IPS-20b (cell line): ENCODE results near the gene NXNL2.

Experiments
- H3K27ac ChIP-seq: one replicate; pipeline ENCODE4 v1.5.1; 2013; ENCODE audit warnings: low read length
- H3K27me3 ChIP-seq: 2 replicates; pipeline ENCODE4 v1.6.1; 2013; ENCODE audit warnings: mild to moderate bottlenecking, low read length, inconsistent platforms; ENCODE audit not compliant: insufficient read depth
- H3K36me3 ChIP-seq: 2 replicates; pipeline ENCODE4 v1.6.1; 2013; ENCODE audit warnings: low read depth, mild to moderate bottlenecking, inconsistent platforms, low read length, moderate library complexity; ENCODE audit not compliant: insufficient read depth
- H3K4me1 ChIP-seq: 2 replicates; pipeline ENCODE4 v1.6.1; 2013; ENCODE audit warnings: mild to moderate bottlenecking, control low read depth, inconsistent platforms, low read length, moderate library complexity; ENCODE audit not compliant: insufficient read depth
- H3K4me3 ChIP-seq: 2 replicates; pipeline ENCODE4 v1.5.1; 2013; ENCODE audit warnings: mild to moderate bottlenecking, low read length, inconsistent platforms
- H3K9ac ChIP-seq: 2 replicates; pipeline ENCODE4 v1.6.1; 2013; ENCODE audit warnings: low read depth, mild to moderate bottlenecking, inconsistent platforms, low read length, moderate library complexity
- H3K9me3 ChIP-seq: 2 replicates; pipeline ENCODE4 v1.6.1; 2013; ENCODE audit warnings: mild to moderate bottlenecking, low read depth, low read length, inconsistent platforms; ENCODE audit not compliant: insufficient read depth

NXNL2 gene

GRCh38 chr9:88535226-88536022 is 446 bp downstream of the NXNL2 start:
- H3K9ac ChIP-seq: no peak overlapping the region
- H3K27me3 ChIP-seq: peaks cover 53% of the 10 kb centered on the region

GRCh38 chr9:88536023-88536324 is 996 bp downstream of the NXNL2 start:
- Histone ChIP-seq H3K4me1 (peaks cover 5% of the 10 kb centered on the region; the same call in 1 of the 2 replicates), H3K36me3 (no peaks in the 10 kb centered on the region), H3K9ac (no peak overlapping the region), H3K27ac (no peak overlapping the region), H3K9me3 (no peaks in the 10 kb centered on the region), H3K27me3 (peaks cover 53% of the 10 kb centered on the region), H3K4me3 (peak overlapping the region; percentile 77; the same call in 1 of the 2 replicates)

More at GRCh38 chr9:88535226-88536022, 446 bp downstream of the NXNL2 start:
- peak overlapping the region; percentile 77 for H3K4me3 ChIP-seq
- no peaks in the 10 kb centered on the region for H3K36me3 ChIP-seq
- peaks cover 5% of the 10 kb centered on the region; the same call in 1 of the 2 replicates for H3K4me1 ChIP-seq
- H3K27ac ChIP-seq: no peak overlapping the region
- H3K9me3 ChIP-seq: no peaks in the 10 kb centered on the region

GRCh38 chr9:88536951-88537760 is 2.2 kb downstream of the NXNL2 start:
- H3K36me3 ChIP-seq: no peaks in the 10 kb centered on the region
- H3K4me3 ChIP-seq: no peak overlapping the region
- peaks cover 48% of the 10 kb centered on the region for H3K27me3 ChIP-seq
- no peak overlapping the region for H3K27ac ChIP-seq
- no peaks in the 10 kb centered on the region for H3K9me3 ChIP-seq
- H3K9ac ChIP-seq: no peak overlapping the region
- peaks cover 3% of the 10 kb centered on the region; the same call in 1 of the 2 replicates for H3K4me1 ChIP-seq

- Histone ChIP-seq H3K27ac (no peak overlapping the region), H3K4me1 (peaks cover 2% of the 10 kb centered on the region; the same call in 1 of the 2 replicates), H3K36me3 (no peaks in the 10 kb centered on the region), H3K4me3 (no peak overlapping the region), H3K27me3 (peaks cover 43% of the 10 kb centered on the region), H3K9me3 (no peaks in the 10 kb centered on the region), H3K9ac (no peak overlapping the region)
These were observed 2.7 kb downstream of the NXNL2 start for GRCh38 chr9:88537761-88538091.

- Histone ChIP-seq H3K4me3 (no peak overlapping the region), H3K4me1 (no peaks in the 10 kb centered on the region), H3K9me3 (no peaks in the 10 kb centered on the region), H3K9ac (no peak overlapping the region), H3K36me3 (no peaks in the 10 kb centered on the region), H3K27me3 (peaks cover 35% of the 10 kb centered on the region), H3K27ac (no peak overlapping the region)
These were observed 3.5 kb downstream of the NXNL2 start for GRCh38 chr9:88538311-88539085.

- peaks cover 29% of the 10 kb centered on the region for H3K27me3 ChIP-seq
- H3K27ac ChIP-seq: no peak overlapping the region
- H3K9me3 ChIP-seq: no peaks in the 10 kb centered on the region
- no peaks in the 10 kb centered on the region for H3K4me1 ChIP-seq
- H3K4me3 ChIP-seq: no peak overlapping the region
- H3K36me3 ChIP-seq: no peaks in the 10 kb centered on the region
- no peak overlapping the region for H3K9ac ChIP-seq
These were observed 4.3 kb downstream of the NXNL2 start for GRCh38 chr9:88539246-88539645.

GRCh38 chr9:88540251-88540763 is 5.3 kb downstream of the NXNL2 start:
- H3K27ac ChIP-seq: no peak overlapping the region
- H3K4me3 ChIP-seq: no peak overlapping the region
- H3K27me3 ChIP-seq: peaks cover 26% of the 10 kb centered on the region
- no peaks in the 10 kb centered on the region for H3K9me3 ChIP-seq
- H3K36me3 ChIP-seq: no peaks in the 10 kb centered on the region
- no peak overlapping the region for H3K9ac ChIP-seq
- no peaks in the 10 kb centered on the region; the same call in 1 of the 2 replicates for H3K4me1 ChIP-seq

GRCh38 chr9:88544245-88544644 is 9.3 kb downstream of the NXNL2 start:
- no peaks in the 10 kb centered on the region for H3K27me3 ChIP-seq
- H3K27ac ChIP-seq: no peak overlapping the region
- H3K36me3 ChIP-seq: no peaks in the 10 kb centered on the region
- H3K4me3 ChIP-seq: no peak overlapping the region
- H3K4me1 ChIP-seq: no peaks in the 10 kb centered on the region; the same call in 1 of the 2 replicates
- H3K9me3 ChIP-seq: no peaks in the 10 kb centered on the region
- no peak overlapping the region for H3K9ac ChIP-seq

GRCh38 chr9:88551546-88552137 is 16.7 kb downstream of the NXNL2 start:
- Histone ChIP-seq H3K4me3 (no peak overlapping the region; the same call in 1 of the 2 replicates), H3K27me3 (0 out of 2 replicates have a peak, but pooled peaks cover 4% of the 10 kb centered on the region)

GRCh38 chr9:88553350-88553749 is 18.4 kb downstream of the NXNL2 start:
- Histone ChIP-seq H3K9me3 (no peaks in the 10 kb centered on the region), H3K27ac (no peak overlapping the region), H3K27me3 (0 out of 2 replicates have a peak, but pooled peaks cover 4% of the 10 kb centered on the region), H3K36me3 (no peaks in the 10 kb centered on the region), H3K9ac (no peak overlapping the region), H3K4me3 (no peak overlapping the region), H3K4me1 (peaks cover 13% of the 10 kb centered on the region; the same call in 1 of the 2 replicates)

More at GRCh38 chr9:88551546-88552137, 16.7 kb downstream of the NXNL2 start:
- H3K27ac ChIP-seq: no peak overlapping the region
- no peaks in the 10 kb centered on the region for H3K36me3 ChIP-seq
- no peak overlapping the region for H3K9ac ChIP-seq
- no peaks in the 10 kb centered on the region for H3K9me3 ChIP-seq
- H3K4me1 ChIP-seq: peaks cover 13% of the 10 kb centered on the region; the same call in 1 of the 2 replicates
